Activated CD4-positive, alpha-beta T cell treated with anti-CD3 and anti-CD28 coated beads, Interleukin-2, Interleukin-6, amounts not matched to agents 100 ng/mL and 50 ng/mL, durations not matched to agents 16 hours and 8 hours (primary cell): Measurements from ENCODE around the gene MCAM.

ENCODE experiments used
- DNase-seq: peaks from one replicate; pipeline ENCODE4 v3.0.0-alpha.2; 2020

MCAM gene, protein sequence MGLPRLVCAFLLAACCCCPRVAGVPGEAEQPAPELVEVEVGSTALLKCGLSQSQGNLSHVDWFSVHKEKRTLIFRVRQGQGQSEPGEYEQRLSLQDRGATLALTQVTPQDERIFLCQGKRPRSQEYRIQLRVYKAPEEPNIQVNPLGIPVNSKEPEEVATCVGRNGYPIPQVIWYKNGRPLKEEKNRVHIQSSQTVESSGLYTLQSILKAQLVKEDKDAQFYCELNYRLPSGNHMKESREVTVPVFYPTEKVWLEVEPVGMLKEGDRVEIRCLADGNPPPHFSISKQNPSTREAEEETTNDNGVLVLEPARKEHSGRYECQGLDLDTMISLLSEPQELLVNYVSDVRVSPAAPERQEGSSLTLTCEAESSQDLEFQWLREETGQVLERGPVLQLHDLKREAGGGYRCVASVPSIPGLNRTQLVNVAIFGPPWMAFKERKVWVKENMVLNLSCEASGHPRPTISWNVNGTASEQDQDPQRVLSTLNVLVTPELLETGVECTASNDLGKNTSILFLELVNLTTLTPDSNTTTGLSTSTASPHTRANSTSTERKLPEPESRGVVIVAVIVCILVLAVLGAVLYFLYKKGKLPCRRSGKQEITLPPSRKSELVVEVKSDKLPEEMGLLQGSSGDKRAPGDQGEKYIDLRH

DNA sequence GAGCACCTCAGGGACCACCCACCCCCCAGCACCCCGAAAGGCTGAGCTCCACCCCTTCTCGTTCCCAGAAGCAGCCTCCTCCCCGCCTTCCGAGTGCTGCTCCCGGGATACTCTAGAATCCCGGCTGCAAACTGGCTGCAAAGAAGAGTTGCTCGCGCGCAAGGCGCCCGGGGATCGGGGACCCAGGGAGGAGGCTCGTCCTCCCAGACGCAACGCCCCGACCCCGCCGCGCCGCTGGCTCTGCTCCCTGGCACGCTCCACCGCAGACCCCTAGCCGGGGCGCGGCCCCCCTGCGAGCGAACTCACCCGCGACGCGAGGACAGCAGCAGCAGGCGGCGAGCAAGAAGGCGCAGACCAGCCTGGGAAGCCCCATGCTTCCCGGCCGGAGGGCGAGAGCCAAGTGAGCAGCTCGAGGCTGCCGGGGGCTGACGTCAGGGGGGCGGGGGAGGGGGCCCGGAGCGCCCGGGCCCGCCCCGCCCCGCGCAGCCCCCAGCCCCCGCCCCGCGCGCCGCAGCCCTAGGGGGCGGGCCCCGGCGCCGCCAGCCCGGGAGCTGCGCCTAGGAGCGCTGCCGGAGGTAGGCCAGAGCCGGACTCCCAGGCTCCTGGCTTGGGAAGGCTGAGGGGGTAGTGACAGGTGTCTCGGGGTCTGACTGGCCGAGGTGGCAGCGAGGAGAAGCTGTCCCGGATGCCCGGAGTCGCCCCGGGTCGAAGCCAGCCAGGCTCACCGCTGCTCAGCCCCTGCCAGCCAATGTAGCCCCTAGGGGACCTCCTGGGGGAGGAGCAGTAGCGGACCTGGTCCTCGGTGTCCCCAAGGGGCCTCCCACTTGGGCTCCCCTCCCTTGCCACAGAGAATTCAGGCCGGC lies at the start of gene MCAM:
TSS of gene MCAM (minus strand) at position 402 of the 863 bp plus-strand sequence. CDS start at position 373, 29 bp downstream.
- DNase-seq = no peak

DNA sequence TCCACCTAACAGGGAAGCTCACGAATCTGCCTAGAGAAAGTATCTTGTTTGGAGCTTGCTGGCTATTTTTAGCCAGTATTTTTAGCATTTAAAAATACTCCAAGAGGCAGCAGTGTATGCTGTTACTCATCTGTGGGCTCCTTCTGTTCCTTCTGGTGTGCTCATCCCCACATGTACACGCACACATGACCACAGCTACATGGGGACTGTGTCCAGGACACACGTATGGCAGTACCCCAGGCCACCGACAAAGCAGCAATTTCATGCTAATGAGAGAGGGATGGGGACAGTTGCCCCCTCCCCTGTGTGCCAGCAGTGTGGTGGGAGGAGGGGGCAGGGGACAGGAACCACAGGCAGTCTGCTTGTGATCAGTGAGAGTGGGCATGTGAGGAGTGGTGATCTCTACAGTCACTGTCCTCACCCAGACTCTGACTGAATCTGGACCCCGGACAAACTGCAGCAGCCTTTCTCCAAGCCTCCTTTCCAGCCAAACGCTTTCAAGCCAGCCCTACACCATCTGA lies 48.2 kb upstream of the MCAM start:
- no peak for DNase-seq

DNA sequence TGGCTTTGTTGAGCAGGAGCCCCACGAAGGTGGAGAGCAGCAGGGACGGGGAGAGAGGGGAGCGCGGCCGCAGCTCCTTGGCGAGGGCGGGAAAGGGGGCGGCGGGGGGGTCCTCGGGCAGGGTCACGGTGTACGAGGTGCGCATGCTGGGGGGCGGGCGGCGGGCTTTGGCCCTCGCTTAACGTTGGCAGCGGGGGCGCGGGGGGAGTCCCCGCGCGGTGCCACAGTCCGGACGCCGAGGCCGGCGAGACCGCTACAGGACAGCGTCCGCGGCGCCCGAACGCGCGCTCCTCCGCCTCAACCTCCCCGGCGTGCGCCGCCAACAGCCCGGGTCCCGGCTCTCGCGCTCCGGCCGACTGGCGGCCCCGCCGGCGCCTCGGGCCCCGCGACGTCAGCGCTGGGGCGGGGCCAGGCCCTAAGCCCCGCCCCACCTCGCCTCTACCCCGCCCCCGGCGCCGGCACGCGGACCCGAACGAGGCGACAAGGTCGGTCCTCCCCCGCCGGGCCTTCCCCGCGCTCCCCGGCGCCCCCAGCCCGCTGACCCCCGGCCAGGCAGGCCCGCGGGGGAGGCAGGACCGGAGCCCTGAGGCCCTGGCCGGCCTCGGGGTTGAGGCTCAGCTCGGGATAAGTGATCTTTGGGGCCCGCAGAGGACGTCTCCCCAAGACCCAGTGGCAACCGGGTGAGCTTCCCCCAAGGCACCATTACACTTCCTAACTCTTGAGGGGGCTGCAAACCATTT lies 47.1 kb upstream of the MCAM start:
- peak; percentile 63 for DNase-seq

DNA sequence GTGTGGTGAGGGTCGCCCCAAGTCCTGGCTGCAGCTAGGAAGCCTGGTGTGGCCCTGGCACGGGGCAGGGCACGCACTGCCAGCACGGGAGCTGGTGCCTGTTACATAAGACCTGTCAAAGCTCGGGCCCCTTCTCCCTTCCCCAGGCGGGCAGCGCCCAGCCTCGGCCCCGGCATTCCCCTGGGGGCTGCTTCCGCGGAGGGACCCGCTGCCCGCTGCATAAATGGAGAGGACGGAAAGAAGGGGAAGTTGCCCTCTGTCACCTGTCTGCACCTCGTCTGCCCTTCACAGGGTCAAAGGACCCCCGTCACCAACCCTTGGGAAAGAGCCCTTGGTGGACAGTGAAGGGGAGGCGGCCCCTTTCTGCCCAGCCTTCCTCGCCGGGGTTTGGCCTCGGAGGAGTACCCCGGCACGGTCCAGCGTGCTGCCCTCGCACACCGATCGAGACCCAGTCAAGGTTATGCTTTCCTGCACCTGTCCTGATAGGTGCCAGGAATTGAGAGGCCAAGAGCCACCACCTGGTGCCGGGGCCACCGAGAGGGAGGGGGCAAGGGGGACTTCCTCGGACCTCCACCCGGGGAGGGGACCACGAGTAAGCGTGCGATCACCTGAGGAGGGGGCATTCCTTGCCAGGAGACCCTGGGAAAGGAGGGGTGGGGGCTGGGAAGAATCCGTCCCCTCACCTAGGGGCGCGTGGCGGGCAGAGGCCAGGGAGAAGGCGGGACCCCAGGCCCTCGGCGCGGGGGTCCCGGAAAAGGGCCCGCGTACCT lies 46.3 kb upstream of the MCAM start:
- no peak for DNase-seq

DNA sequence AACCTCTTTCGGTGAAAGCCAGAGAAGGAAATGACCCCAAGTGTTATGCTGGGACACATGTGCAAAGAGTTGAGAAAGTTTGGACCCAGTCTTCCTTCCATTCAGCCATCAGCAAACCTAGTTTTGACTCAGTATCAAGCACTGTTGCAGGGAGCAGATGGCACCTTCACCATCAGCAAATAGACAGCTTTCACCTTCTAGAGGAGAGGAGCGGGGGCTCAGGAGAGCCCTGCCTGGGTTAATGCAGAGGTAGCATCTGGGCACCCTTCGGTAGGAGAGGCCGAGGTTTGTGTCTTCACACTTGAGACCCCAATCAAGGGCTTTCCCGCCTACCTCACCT lies 45.8 kb upstream of the MCAM start:
- no peak for DNase-seq

DNA sequence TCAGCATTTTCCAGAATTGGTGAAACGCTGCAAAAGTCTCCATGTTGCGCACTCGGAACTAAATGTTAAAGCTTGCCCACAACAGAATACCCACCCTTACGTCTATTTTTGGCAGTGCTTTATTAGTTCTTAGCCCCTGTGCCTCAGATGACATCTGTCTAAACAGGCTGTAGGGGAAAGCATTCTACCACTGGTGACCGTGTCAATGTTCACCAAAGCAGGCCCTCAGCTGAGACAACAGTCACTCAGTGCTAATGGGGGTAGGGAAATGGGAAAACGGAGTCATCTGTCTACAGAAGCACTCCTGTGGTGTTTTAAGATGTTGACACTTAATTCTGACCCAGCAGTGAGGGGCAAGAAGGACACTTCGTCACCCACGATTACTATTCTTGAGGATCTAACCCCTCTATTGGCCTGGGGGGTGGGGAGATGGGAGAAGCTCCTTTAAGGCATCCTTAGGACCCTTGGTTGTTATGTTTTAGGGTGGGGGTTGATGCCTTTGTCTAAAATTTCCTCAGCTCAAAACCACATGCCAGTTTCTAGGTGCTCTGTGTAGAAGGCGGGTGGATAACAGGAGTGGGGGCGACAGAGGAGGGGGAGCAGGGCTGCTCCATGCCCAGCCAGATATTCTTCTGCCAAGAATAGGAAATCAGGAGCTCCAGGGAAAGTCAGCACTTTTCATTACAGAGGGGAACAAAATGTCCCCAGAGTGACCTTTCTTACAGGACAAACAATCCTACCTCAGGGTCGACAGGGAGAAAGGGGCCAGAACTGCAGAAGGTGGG lies 45.2 kb upstream of the MCAM start:
- DNase-seq = no peak

DNA sequence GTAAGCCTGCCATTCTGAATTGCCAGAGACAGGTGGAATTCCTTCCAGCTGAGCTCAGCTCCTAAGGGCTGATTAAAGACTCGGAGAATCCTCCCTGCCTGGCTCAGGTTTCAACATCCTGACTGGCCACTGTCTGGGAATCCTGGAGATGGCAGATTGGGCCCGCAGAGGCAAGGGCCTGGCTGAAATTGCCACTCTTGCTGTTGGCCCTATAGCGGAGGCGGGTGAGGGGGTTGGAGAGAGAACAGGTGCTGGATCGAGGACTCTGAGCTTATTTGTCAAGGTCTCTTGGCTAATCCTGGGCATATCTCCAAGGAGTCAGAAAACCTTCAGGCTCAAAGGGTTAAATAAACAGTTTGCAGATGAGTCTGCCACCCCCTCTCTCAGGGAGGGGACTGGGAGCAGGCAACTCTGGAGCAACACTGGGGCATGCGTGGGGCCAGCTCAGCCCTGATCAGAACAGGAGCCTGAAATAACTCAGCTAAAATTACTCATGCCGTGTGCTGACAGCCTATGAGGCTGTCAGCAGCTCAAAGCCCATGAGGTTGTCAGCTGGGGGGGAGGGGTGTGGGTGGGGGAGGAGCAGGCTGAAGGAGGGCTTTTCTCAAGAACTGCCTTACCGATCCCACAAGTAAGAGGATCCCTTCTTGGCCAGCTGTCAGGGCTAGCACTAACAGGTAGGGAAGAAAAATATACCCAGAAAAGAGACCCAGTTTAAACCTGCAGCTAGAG lies 44.3 kb upstream of the MCAM start:
- peak; percentile 73 for DNase-seq

DNA sequence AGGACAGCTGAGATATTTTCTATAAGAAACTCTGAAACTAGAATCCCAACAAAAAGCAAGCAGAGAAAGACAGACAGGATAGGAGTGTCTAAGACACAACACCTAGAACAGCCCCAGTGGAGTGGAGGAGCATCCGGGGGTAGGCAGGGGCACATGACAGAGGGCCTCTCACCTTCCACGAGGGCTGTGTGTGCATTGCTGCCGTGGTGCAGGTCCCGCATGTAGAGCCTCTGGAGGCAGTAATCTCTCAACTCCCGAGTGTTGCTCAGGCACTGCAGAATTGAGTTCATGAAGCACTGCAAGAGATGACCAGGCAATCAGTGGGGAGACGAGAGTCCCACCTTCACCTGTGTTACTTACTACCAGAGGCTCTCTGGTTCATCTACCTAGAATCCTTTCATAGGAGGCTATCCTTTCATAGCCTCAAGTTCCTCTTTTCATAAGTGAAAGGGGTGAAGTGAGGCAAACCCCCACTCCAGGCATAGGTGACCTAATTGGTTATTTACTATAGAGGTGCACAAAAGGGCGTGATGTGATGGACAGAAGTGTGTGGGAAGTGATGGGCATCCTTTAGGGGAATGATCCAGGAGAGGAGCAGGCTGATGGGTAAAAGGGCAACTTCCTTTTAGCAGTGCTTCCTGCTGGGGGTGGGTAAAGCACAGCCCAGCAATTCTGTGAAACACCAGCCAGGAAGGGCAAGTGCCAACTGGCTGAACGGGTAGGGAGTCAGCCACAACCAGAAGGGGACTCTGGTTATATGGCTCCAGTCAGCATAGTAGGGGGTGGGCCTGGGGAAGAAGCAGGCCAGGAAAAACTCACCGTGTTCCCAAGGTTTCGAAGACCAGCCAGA lies 42.7 kb upstream of the MCAM start:
- DNase-seq = no peak

DNA sequence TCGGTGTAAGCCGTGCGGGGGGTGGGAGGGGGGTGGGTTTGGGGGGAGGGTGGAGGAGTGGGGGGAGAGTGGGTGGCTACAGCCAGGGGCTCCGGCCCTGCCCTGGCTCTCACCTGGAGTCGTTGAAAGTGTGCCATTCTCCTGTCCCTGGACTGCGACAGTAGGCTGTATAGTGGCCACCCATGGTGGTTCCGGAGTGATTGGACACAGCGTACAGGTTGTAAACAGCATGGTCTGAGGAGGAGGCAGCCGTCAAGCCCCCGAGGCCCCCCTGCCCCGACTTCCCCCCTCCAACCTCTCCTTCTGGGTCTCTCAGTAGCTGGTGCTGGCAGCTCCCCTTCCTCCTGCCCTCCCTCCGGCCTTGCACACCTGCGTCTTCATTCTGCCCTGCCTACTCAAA lies 40.1 kb upstream of the MCAM start:
- DNase-seq = no peak

DNA sequence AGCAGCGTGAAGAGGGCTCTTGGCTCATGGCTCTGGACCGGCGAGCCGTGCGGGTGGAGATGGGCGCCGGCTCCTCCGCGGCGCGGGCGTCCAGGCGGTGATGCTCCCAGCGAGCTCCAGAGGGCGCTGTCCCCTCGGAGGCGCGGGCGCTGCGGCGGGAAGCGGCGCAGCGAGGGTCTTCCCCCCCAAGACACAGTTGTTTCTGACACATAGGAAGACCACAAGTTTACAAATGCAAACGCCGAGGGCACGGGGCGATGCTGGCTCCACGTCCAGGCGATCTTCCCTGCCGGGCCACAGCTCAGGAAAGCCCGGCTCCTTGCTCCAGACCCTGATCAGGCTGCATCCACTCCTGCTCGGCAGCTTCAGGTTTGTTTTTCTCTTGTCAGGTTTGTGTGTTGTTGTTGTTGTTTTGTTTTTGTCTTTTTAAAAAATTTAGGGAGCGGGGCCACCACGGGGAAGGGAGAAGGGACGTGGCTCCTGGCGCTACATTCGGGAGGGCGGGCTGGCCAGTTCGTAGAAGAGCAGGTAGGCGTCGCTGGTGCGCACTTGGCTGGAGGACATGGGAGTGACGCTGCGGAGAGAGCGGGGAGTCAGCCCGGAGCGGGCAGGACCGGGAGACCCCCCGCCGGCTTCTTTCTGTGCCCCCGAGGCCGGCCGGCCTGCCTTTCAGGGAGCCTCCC lies 39.6 kb upstream of the MCAM start:
- peak; percentile 79 for DNase-seq

DNA sequence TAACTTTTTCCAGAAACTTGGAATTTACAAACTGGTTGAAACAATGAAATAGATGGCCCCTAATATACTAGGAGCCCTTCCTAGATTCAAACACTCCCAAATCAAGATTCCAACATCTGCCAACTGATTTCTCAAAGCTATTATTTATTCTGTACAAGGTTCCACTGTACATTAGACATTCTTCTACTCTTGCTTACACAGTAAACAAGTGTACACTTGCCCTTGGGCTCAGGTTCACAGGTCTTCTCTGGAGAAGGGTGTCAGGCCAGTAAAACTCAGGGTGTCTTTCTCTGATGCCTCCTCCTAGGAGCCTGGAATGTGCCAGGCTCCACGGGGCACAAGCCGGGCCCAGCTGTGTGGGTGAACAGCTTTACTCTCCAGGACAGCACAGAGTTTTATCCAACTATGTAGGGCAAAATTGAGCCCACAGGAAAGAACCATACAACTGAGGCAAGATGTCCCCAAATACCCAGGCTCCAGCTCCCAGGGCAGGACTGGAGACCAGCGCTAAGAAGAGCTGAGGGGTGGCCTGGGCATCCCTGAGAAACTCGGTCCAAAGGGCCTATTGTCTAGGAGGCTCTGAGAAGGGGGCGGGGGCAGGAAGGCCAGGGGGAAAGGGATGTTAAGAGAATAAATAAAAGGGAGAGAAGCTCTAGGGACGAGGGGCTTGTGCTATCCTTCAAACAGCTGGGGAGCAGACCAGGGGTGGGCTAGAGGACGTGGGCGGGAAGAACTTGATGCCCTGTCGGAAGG lies 38.3 kb upstream of the MCAM start:
- DNase-seq = no peak

DNA sequence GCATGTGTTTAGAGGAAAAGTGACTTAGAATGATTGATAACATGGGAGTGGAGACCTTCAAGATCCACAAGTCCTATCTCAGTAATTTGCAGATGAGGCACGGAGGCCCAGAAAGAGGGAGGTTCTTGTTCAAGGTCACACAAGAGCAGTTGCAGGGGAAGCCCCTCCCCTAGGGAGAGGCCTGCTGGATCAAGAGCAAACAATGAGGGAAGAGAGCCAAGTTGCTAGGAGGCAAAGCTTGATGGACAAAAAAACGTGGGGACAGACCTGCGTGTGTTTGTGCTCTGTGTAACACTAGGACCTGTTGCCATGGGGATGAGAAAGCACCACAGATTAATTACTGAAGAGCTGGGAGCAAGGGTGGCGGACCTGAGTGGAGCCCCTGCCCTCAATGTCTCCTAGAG lies 35.9 kb upstream of the MCAM start:
- DNase-seq = no peak

DNA sequence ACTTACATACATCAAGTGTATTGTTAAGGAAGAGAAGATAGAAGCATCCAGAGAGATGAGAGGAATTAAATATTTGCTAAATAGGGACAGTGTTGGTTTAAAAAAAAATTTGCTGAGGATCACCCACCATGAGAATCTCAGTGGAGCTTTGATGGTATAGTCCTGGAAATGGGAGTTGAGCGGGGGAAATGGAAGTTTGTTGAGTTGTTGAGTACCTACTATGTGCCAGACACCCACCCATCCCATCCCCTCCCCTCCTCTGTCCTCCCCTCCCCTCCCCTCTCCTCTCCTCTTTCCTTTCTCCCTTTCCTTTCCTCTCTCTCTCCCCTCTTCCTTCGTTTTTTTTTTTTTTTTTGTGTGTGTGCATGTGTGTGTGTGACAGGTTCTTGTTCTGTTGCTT lies 34.3 kb upstream of the MCAM start:
- DNase-seq = no peak

DNA sequence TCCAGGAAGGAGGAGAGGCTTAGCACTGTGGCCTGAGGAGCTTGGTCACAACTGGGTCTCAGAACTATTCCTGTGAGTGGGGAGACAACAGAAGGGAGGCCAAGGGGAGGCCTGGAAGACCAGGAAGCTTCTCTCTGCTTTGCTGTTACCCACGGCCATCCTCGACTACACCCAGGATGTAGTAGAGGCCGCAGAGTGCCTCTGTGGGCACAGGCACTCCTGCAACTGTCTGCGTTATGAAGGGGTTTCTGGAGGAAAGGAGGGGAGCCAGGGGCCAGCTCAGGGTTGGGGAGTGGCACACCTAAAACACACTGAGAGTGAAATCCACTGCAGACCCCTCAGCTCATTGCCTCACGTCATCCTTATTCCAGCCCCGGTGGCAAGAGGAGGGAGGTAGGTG lies 33.4 kb upstream of the MCAM start:
- no peak for DNase-seq

DNA sequence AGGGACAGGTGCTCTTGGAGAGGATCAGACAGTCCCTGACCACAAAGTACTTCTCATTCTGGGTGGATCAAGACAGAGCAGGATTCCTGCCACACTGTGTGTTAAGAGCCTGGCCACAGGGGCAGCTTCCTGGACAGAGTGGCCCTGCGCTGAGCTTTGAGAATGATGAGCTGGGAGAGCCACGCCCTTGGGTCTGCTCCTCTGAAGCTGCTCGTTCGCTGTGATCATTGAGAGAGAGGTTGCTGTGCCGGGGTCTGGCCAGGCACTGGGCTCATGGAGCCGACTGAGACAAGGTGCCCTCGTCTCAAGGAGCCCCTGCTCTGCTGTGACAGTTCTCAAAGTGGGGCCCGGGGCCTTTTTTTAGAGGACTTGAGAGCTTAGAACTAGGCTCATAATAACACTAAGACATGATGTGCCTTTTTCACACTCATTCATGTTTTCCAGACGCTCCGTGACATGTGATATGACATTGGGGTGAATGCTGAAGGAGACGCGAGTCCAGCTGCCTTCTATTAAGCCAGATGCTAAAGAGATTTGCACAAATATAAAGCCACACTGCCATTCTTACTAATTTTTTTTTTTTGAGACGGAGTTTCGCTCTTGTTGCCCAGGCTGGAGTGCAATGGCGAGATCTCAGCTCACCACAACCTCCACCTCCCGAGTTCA lies 31.1 kb upstream of the MCAM start:
- no peak for DNase-seq

DNA sequence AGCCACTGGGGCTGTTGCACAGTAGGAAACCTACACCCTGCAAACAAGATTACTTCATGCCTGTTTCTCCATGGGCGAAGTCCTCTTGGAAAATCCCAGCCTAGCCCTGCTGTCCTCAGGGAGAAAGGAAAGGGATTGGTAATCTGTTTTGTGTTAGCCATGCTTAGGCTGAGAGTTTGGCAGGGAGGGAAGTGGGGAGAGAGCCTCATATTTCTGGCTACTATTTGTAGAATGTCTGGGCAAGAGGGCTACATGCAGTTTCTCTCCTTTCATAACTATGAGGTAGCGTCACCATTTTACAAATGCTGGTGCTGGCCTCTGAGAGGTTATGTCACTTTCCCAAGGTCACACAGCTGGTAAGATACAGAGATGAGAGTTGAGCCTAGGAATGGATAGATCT lies 30.3 kb upstream of the MCAM start:
- no peak for DNase-seq

DNA sequence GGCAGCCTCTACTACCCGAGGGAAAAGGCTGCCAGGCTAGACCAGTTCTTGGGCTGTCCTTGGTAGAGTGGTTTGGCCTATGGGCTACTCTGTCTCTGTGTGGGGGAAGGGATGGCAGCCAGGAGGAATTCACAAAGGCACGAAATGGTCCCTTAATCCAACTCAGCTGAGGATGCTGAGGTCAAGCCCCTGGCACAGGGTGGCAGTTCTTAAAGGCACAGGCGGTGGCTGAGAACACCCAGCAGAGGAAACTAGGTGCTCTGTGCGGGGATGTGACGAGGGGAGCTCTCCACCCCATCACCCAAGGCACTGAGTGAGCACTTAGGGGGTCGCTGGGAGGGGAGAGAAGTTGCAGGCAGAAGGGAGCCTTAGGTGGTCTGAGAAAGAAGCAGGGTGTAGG lies 29.7 kb upstream of the MCAM start, which contains the start of gene MFRP:
TSS of gene MFRP (minus strand) at position 101 of the 400 bp plus-strand sequence. CDS start 192 bp downstream, outside the sequence.
- no peak for DNase-seq
